ENCODE results near the gene TBX2.
"Not testable (repeated sequence)": the region's sequence is repeated elsewhere in the genome, so short reads cannot be mapped to it uniquely, and the experiment has no call there.

- not testable (repeated sequence) for TF ChIP-seq CTCF, POLR2A, EP300 (IDR thresholded peaks at IDR 0.05)
These were observed 41.9 kb downstream of the TBX2 start for GRCh38 chr17:61441507-61441906.
